Muscle layer of duodenum (tissue), 2 donors: ENCODE results near the gene SDCBP2.

ENCODE experiments used
- H3K27ac ChIP-seq: one replicate; pipeline ENCODE4 v1.7.0; 2013; ENCODE audit warnings: mild to moderate bottlenecking, low read length
- H3K27me3 ChIP-seq: one replicate; pipeline ENCODE4 v1.7.0; 2013; ENCODE audit warnings: low read depth, mild to moderate bottlenecking, control low read depth, low read length
- H3K36me3 ChIP-seq, 2 donors: one replicate each; pipeline ENCODE4 v1.7.0; 2013; ENCODE audit warnings: low read length in 2 of 2, control low read depth in 1 of 2, mild to moderate bottlenecking in 1 of 2; ENCODE audit not compliant: insufficient read depth in 2 of 2, control insufficient read depth in 1 of 2
- H3K4me1 ChIP-seq, 2 donors: one replicate each; pipeline ENCODE4 v1.7.0; 2013; ENCODE audit warnings: low read length in 2 of 2, mild to moderate bottlenecking in 2 of 2, control low read depth in 1 of 2, moderate library complexity in 1 of 2; ENCODE audit not compliant: insufficient read depth in 2 of 2, control insufficient read depth in 1 of 2
- H3K4me3 ChIP-seq, 2 donors: one replicate each; pipeline ENCODE4 v1.7.0; 2013; ENCODE audit warnings: low read length in 2 of 2, low read depth in 1 of 2, mild to moderate bottlenecking in 1 of 2
- H3K9me3 ChIP-seq, 2 donors: one replicate each; pipeline ENCODE4 v1.7.0; 2013; ENCODE audit warnings: low read length in 2 of 2, control low read depth in 1 of 2, mild to moderate bottlenecking in 1 of 2; ENCODE audit not compliant: control insufficient read depth in 1 of 2
- donor health status: healthy.

The SDCBP2 gene

GRCh38 chr20:1309439-1309847 is 19.5 kb downstream of the SDCBP2 start:
- Histone ChIP-seq H3K4me3 (no peak overlapping the region), H3K36me3 (peaks cover 9 to 26% of the 10 kb centered on the region in 2 donors), H3K9me3 (no peaks in the 10 kb centered on the region), H3K4me1 (peaks cover 0 to 6% of the 10 kb centered on the region in 2 donors), H3K27ac (no peak overlapping the region), H3K27me3 (no peaks in the 10 kb centered on the region)

DNA sequence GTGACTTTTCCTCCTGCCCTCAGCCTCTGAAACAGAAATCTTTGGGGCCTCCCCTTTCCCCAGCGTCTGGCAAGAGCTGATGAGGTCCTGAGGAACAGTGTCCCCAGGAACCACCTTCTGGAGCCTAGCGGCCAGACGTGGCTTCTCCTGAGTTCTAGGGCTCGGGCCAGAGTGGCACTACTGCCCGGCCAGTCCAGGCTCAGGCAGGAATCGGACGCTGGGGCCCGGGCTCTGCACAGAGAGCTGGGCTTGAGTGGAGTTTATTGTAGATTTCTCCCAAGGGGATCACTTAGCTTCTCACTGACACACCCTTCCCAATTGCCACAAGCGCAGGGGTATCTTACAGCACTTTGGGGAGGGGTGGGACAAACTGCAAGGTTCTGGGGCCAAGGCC is 20.2 kb downstream of the SDCBP2 start:
- Histone ChIP-seq H3K27ac (no peak overlapping the region), H3K4me1 (peaks cover 0 to 4% of the 10 kb centered on the region in 2 donors), H3K4me3 (no peak overlapping the region), H3K9me3 (no peaks in the 10 kb centered on the region), H3K36me3 (peaks cover 9 to 32% of the 10 kb centered on the region in 2 donors), H3K27me3 (no peaks in the 10 kb centered on the region)

DNA sequence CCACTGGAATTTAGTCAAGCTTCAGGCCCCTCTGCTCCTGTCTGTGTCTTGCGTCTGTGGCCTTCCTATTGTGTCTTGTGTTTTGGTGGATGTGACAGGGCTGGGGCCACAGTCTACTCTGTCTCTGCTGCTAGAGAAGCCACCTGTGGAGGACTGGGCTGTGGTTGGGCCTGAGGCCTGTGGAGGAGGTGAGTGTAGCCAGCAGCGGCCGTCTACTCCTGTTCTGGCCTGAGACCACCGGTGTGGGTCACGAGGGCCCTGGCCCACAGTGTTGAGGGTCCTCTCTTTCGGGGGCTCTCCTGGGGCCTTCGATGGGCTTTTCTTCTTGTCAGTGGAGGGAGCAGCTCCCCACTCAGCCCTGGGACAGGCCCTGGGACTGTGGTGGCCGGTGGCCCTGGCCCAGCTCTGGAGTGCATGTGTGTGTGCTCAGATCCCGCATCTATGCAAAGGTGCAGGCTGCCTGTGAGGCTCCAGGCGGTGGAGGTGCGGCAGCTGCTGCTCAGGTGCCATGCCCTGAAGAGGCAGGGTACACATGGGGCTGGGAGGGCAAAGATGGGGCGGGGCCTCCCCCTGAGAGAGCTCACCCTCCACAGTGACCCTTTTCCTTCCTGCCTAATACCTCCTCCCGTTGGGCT is 20.8 kb downstream of the SDCBP2 start:
- Histone ChIP-seq H3K4me1 (no peaks in the 10 kb centered on the region), H3K4me3 (no peak overlapping the region), H3K27ac (no peak overlapping the region), H3K27me3 (no peaks in the 10 kb centered on the region), H3K36me3 (peaks cover 9 to 36% of the 10 kb centered on the region in 2 donors), H3K9me3 (no peaks in the 10 kb centered on the region)

DNA sequence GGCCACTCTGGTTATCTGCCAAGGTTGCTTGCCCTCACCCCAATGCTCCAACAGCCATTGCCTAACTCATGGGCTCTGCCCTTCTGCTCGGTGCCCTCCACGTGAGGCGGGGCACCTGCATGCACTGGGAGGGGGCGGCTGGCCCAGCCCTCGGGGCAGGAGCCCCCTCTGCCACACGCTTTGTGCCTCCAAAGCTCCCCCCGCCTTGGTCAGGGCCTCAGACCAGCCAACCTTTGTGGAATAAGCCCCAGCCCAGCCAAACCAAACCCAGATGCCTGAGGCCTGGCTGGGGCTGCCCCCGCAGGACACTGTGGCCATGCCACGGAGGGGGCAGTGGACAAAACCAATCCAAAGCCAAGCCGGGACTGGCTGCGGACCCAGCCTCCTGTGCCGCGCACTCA is 21.4 kb downstream of the SDCBP2 start:
- no peaks in the 10 kb centered on the region for H3K9me3 ChIP-seq
- no peak overlapping the region for H3K4me3 ChIP-seq
- H3K27me3 ChIP-seq: no peaks in the 10 kb centered on the region
- peaks cover 9 to 36% of the 10 kb centered on the region in 2 donors for H3K36me3 ChIP-seq
- no peak overlapping the region for H3K27ac ChIP-seq
- no peaks in the 10 kb centered on the region for H3K4me1 ChIP-seq

GRCh38 chr20:1307171-1307570 is 21.8 kb downstream of the SDCBP2 start:
- Histone ChIP-seq H3K36me3 (peaks cover 9 to 36% of the 10 kb centered on the region in 2 donors), H3K27ac (no peak overlapping the region), H3K4me1 (no peaks in the 10 kb centered on the region), H3K9me3 (no peaks in the 10 kb centered on the region), H3K27me3 (no peaks in the 10 kb centered on the region), H3K4me3 (no peak overlapping the region)

DNA sequence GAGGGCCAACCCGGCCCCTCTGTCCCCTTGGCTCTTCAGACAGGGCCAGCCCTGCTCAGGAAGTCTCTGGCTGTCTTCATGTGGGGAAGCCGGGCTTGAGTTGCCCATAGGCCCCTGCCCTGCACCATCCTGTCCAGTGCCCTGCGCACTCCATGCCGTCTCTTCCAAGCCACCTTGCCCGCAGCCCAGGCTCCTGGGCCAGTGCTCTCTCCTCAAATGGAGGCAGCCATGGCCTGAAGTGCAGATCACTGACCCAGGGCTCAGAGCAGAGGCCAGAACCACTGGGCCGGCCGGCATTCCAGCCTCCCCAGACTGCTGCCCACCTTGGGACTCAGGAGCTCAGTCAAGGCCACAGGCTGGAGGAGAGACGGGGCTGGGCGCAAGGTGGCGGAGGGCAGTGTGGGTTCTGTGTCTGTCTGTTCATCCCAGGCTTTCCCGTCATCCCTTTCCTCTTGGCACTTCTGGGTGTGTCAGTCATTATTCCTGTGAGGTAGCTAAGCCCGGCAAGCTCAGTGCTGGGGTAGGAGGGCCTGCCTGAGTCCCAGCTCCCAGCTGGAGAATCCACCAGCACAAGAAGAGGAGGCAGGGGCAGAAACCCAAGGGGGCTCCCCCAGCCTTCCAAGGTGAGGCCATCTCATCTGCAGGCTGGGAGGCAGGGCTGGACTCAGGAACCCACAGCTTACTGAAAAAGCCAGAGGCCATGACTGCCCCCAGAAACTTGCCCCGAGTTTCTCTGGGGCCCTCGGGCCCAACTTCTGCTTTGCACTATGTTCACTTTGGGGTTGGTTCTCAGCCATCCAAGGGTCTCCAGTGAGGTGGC is 22.4 kb downstream of the SDCBP2 start:
- Histone ChIP-seq H3K27me3 (no peaks in the 10 kb centered on the region), H3K4me1 (no peaks in the 10 kb centered on the region), H3K27ac (no peak overlapping the region), H3K4me3 (no peak overlapping the region), H3K9me3 (no peaks in the 10 kb centered on the region), H3K36me3 (peaks cover 9 to 36% of the 10 kb centered on the region in 2 donors)

GRCh38 chr20:1305712-1306111 is 23.2 kb downstream of the SDCBP2 start:
- peaks cover 9 to 39% of the 10 kb centered on the region in 2 donors for H3K36me3 ChIP-seq
- H3K9me3 ChIP-seq: no peaks in the 10 kb centered on the region
- no peak overlapping the region for H3K27ac ChIP-seq
- H3K4me1 ChIP-seq: no peaks in the 10 kb centered on the region
- H3K4me3 ChIP-seq: no peak overlapping the region
- H3K27me3 ChIP-seq: no peaks in the 10 kb centered on the region

- no peaks in the 10 kb centered on the region for H3K9me3 ChIP-seq
- peaks cover 9 to 40% of the 10 kb centered on the region in 2 donors for H3K36me3 ChIP-seq
- no peaks in the 10 kb centered on the region for H3K27me3 ChIP-seq
- no peak overlapping the region for H3K4me3 ChIP-seq
- H3K27ac ChIP-seq: no peak overlapping the region
- H3K4me1 ChIP-seq: no peaks in the 10 kb centered on the region
Observed at GRCh38 chr20:1304710-1305515, 24.0 kb downstream of the SDCBP2 start.

DNA sequence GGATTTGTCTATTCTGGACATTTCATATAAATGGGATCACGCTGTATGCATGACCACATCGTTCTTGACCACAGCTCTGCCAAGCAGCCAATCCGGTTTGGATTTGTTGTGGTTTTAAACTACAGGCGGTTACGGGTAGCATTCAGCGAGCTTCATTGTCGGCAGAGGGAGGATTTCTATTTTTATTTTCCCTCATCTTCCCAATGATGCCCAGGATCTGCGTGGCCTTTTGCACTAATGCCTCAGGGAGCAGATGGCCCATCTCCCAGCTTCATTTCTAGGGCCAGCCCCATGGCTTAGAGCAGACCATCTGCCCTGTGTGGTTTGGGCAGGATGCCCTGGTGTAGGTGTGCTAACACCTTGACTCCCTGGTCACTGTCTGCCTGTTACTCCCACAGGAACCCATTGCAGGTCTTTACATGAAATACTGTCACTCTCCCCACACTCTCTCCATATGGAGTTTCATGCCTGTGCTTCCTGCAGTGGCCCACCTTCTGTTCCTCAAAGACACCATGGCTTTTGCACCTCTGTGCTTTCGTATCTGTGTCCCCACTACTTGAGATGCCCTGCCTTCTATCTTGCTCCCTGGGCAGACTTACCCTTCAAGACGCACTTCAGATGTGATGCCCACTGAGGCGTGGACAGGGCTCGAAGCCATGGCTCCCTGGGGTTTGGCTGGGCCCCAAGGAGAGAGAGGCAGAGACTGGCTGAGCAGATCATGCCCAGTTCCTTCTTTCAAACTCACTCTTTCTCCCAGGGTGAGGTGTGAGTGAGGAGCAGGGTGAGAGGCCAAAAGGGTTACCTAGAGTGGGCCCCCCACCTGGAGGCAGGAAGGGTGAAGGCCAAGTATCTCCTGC is 26.0 kb downstream of the SDCBP2 start:
- Histone ChIP-seq H3K27ac (no peak overlapping the region), H3K4me1 (no peaks in the 10 kb centered on the region), H3K9me3 (no peaks in the 10 kb centered on the region), H3K27me3 (no peaks in the 10 kb centered on the region), H3K36me3 (peaks cover 9 to 41% of the 10 kb centered on the region in 2 donors), H3K4me3 (no peak overlapping the region)

DNA sequence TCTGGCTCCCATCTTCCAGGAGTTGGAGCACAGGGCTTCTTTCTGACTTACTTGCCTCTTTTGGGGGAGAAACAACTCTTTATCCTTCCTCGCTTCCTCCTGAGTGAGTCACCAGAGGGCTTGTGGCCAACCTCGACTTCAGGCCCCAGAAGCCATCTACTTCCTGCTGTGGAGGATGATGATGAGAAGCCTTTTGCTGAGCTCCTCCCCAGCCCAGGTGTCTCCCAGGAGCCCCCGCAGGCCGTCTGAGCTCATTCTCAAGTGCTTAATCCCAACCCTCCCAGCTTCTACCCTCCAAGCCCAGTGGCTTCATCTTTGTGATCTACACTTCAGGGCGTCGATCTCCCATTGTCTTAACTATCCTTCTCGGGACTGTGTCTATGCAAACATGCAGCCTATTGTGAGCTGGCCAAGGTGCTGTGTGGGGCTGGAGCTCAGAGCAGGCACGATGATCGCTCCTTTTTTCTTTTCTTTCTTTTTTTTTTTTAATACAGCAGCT is 27.9 kb downstream of the SDCBP2 start:
- Histone ChIP-seq H3K9me3 (no peaks in the 10 kb centered on the region), H3K4me3 (no peak overlapping the region), H3K36me3 (peaks cover 9 to 50% of the 10 kb centered on the region in 2 donors), H3K4me1 (no peaks in the 10 kb centered on the region), H3K27ac (no peak overlapping the region), H3K27me3 (no peaks in the 10 kb centered on the region)
